ENCODE data around the gene CCDC30. TPM values are rescaled to one million over a fixed set of nuclear protein-coding genes. Genes with fewer than 3 reads are reported as not detected.

The CCDC30 gene
- total and polyA plus RNA-seq, 10 of the 15 experiments (the other 5 are each of a cell fraction or from before 2014, with no cell fraction given): 0.46 to 1.8 (median 1.0) TPM

DNA sequence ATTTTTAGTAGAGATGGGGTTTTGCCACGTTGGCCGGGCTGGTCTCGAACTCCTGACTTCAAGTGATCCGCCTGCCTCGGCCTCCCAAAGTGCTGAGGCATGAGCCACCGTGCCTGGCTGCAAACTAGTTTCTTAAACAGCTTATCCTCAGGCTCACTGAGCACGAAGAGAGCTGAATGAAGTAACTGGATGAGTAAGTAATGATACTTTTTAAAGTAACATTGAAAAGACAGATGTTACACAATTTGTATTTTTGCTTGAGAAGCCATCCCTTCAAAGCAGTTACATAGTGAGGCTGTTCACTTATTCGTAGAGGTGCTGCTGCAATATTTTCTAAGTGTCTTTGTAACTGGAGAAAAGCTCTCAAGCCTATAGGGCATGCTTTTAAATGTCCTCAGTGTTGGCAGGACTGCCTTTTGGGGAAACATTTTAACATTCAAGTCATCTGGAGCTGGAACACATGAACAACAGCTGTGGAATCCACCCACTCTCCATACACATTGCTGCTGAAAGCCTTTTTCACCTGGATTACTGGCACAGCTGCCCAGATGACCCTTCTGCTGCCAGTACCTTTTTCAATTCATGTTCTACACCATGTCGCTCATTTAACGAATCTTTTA, 216.4 kb downstream of the CCDC30 start:
- Histone ChIP-seq H2AFZ (ENCODE audit: control insufficient read depth, low read depth, low read length) (no peak overlapping the region), H3K27ac (ENCODE audit: control insufficient read depth, insufficient read depth) (no peak overlapping the region), H3K9me3 (replicated peaks; ENCODE audit: control insufficient read depth, insufficient read depth, low read length) (no peaks in the 10 kb centered on the region), H3K79me2 (ENCODE audit: control insufficient read depth, insufficient read depth, low read length) (peaks cover 40% of the 10 kb centered on the region), H3K9ac (ENCODE audit: control insufficient read depth, insufficient read depth, low read length) (no peak overlapping the region), H3K4me2 (ENCODE audit: control insufficient read depth, insufficient read depth) (peak overlapping the region; percentile 90; the same call in 1 of the 2 replicates), H3K27me3 (replicated peaks in 1 of 2; ENCODE audit: control insufficient read depth in 2 of 2, insufficient read depth in 2 of 2, low read length in 1 of 2) (no peaks in the 10 kb centered on the region), H3K4me1 (ENCODE audit: control insufficient read depth, insufficient read depth, low read length) (peaks cover 4% of the 10 kb centered on the region; the same call in 1 of the 2 replicates), H3K4me3 (no peak overlapping the region), H4K20me1 (ENCODE audit: control insufficient read depth, insufficient read depth) (peaks cover 3% of the 10 kb centered on the region), H3K36me3 (ENCODE audit: control insufficient read depth in 2 of 2, insufficient read depth in 2 of 2, low read length in 1 of 2) (peaks cover 3 to 9% of the 10 kb centered on the region in 2 experiments)
- ChIA-PET CTCF (interaction anchor here (1.2 to 1.5 kb wide), 3 partner anchors 58 to 338 kb away, joined by 3 to 5 read pairs (median 3); no protein-coding TSS in a partner anchor), RAD21 (ENCODE audit: unreplicated experiment) (interaction anchor here (1.0 to 4.3 kb wide), 2 partner anchors 12 to 101 kb away, joined by 3 to 24 read pairs; no protein-coding TSS in a partner anchor), SMC1A (ENCODE audit: uncharacterized antibody, unreplicated experiment) (interaction anchor here (1.3 to 1.4 kb wide), 3 partner anchors 11 to 38 kb away, joined by 3 to 8 read pairs (median 5); partner anchors contain the start of gene PPIH), POLR2A (interaction anchor here (1.5 kb wide), 2 partner anchors 13 to 22 kb away, joined by 4 to 7 read pairs; partner anchors contain the start of gene PPIH)
- DNase-seq (ENCODE audit: low read depth, low spot score) (no peak), ATAC-seq (no peak), FAIRE-seq (no peak)
- no peak for TF ChIP-seq MYC (IDR thresholded peaks at IDR 0.05; ENCODE audit: insufficient read depth, insufficient read length, insufficient replicate concordance, low read length, severe bottlenecking)
- no peak for TF ChIP-seq SMAD5 (IDR thresholded peaks at IDR 0.05; ENCODE audit: low read depth)
- TF ChIP-seq ZBED1 (IDR thresholded peaks at IDR 0.05; ENCODE audit: borderline replicate concordance): no peak
- TF ChIP-seq MTA3 (IDR thresholded peaks at IDR 0.05; ENCODE audit: borderline replicate concordance, low read length): no peak
- intact Hi-C loops (cut with micrococcal nuclease; ENCODE audit: unreplicated experiment) (no loop called here), in situ Hi-C loops (cut with MboI) (no loop called here)
- WGBS (ENCODE audit: insufficient coverage, insufficient replicate concordance, low lambda C conversion rate, missing lambda C conversion rate): 77% methylated on average over 10 of the region's 10 CpGs
- BruUV-seq (replicated peaks): no TSS peak

DNA sequence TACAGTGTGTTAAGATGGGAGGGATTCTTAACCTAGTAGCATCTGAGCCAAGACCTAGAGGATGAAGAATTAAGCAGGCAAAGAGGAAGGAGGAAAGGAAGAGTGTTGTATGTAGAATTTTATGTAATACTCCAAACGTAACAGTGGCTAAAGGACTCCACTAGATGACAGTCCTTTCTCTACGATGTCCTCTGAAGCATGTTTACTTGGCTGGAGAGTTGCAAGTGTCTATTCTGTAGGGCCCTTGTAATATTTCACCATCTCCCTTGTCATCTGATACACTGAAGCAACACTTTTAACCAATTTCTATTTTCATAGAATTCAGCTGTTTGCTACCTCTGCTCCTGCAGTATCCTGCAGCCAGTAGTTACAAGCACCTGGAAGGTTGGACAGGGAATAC, 217.0 kb downstream of the CCDC30 start:
- peak overlapping the region; percentile 90 for H3K4me2 ChIP-seq (ENCODE audit: control insufficient read depth, insufficient read depth)
- no TSS peak for BruUV-seq (replicated peaks)
- no peak for TF ChIP-seq POLR2A (IDR thresholded peaks at IDR 0.05; ENCODE audit: low read depth, low read length)
- no peak for TF ChIP-seq MTA3 (IDR thresholded peaks at IDR 0.05; ENCODE audit: borderline replicate concordance, low read length)
- no peak for TF ChIP-seq ETV6 (conservative IDR thresholded peaks at IDR 0.05 in 1 of 2, IDR thresholded peaks at IDR 0.05 in 1 of 2; ENCODE audit: borderline replicate concordance in 1 of 2, low read depth in 1 of 2)
- no peak for TF ChIP-seq TCF3 (IDR thresholded peaks at IDR 0.05; ENCODE audit: borderline replicate concordance, insufficient read depth, low read depth, low read length)
- TF ChIP-seq CBX5 (IDR thresholded peaks at IDR 0.05; ENCODE audit: low read depth): no peak
- TF ChIP-seq, protein P1, sequence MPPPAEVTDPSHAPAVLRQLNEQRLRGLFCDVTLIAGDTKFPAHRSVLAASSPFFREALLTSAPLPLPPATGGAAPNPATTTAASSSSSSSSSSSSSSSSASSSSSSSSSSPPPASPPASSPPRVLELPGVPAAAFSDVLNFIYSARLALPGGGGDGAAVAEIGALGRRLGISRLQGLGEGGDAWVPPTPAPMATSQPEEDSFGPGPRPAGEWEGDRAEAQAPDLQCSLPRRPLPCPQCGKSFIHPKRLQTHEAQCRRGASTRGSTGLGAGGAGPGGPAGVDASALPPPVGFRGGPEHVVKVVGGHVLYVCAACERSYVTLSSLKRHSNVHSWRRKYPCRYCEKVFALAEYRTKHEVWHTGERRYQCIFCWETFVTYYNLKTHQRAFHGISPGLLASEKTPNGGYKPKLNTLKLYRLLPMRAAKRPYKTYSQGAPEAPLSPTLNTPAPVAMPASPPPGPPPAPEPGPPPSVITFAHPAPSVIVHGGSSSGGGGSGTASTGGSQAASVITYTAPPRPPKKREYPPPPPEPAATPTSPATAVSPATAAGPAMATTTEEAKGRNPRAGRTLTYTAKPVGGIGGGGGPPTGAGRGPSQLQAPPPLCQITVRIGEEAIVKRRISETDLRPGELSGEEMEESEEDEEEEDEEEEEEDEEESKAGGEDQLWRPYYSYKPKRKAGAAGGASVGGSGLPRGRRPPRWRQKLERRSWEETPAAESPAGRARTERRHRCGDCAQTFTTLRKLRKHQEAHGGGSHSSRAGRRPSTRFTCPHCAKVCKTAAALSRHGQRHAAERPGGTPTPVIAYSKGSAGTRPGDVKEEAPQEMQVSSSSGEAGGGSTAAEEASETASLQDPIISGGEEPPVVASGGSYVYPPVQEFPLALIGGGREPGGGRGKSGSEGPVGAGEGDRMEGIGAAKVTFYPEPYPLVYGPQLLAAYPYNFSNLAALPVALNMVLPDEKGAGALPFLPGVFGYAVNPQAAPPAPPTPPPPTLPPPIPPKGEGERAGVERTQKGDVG (CRISPR knock-in tag; IDR thresholded peaks at IDR 0.05): no peak
- no peak for TF ChIP-seq CHD1 (IDR thresholded peaks at IDR 0.05; ENCODE audit: low read depth, low read length)
- TF ChIP-seq KAT2A (conservative IDR thresholded peaks at IDR 0.05; ENCODE audit: control insufficient read depth, low read depth, low read length): no peak
- TF ChIP-seq NR2C1 (IDR thresholded peaks at IDR 0.05): no peak
- no peak for TF ChIP-seq KDM1A (IDR thresholded peaks at IDR 0.05; ENCODE audit: borderline replicate concordance)

More for the DNA sequence above, 217.0 kb downstream of the CCDC30 start:
- DNase-seq (ENCODE audit: low read depth, low spot score) (no peak), FAIRE-seq (no peak), ATAC-seq (no peak)
- Histone ChIP-seq H3K27me3 (replicated peaks in 1 of 2; ENCODE audit: control insufficient read depth in 2 of 2, insufficient read depth in 2 of 2, low read length in 1 of 2) (no peaks in the 10 kb centered on the region), H3K9ac (ENCODE audit: control insufficient read depth, insufficient read depth, low read length) (no peak overlapping the region), H3K27ac (ENCODE audit: control insufficient read depth, insufficient read depth) (no peak overlapping the region), H4K20me1 (ENCODE audit: control insufficient read depth, insufficient read depth) (peaks cover 3% of the 10 kb centered on the region), H3K79me2 (ENCODE audit: control insufficient read depth, insufficient read depth, low read length) (peaks cover 46% of the 10 kb centered on the region), H3K4me3 (peak overlapping the region; percentile 78; the same call in 1 of the 2 replicates), H3K9me3 (replicated peaks; ENCODE audit: control insufficient read depth, insufficient read depth, low read length) (no peaks in the 10 kb centered on the region), H3K4me1 (ENCODE audit: control insufficient read depth, insufficient read depth, low read length) (peaks cover 7% of the 10 kb centered on the region; the same call in 1 of the 2 replicates), H3K36me3 (ENCODE audit: control insufficient read depth in 2 of 2, insufficient read depth in 2 of 2, low read length in 1 of 2) (peaks cover 2 to 14% of the 10 kb centered on the region in 2 experiments), H2AFZ (ENCODE audit: control insufficient read depth, low read depth, low read length) (no peak overlapping the region)
- SMC1A ChIA-PET (ENCODE audit: uncharacterized antibody, unreplicated experiment): interaction anchor here (0.8 to 1.4 kb wide), 3 partner anchors 10 to 400 kb away, joined by 3 to 8 read pairs (median 3); no protein-coding TSS in a partner anchor
- WGBS (ENCODE audit: insufficient coverage, insufficient replicate concordance, low lambda C conversion rate, missing lambda C conversion rate): 100% methylated on average over 2 of the region's 2 CpGs
- RAD21 ChIA-PET (ENCODE audit: unreplicated experiment): interaction anchor here (2.1 to 4.3 kb wide), 3 partner anchors 12 to 393 kb away, joined by 8 to 24 read pairs (median 15); partner anchors contain the start of genes C1orf50 and P3H1
- CTCF ChIA-PET: interaction anchor here (1.2 to 2.1 kb wide), 3 partner anchors 10 to 233 kb away, joined by 3 to 11 read pairs (median 5); no protein-coding TSS in a partner anchor
- intact Hi-C loops (cut with micrococcal nuclease; ENCODE audit: unreplicated experiment) (loop anchor here (5.0 kb wide), 4 partner anchors 87 to 277 kb away; partner anchors contain the start of genes C1orf50, CCDC30, P3H1 and SLC2A1), in situ Hi-C loops (cut with MboI) (no loop called here)
- POLR2A ChIA-PET: interaction anchor here (1.0 to 2.2 kb wide), 5 partner anchors 8 to 137 kb away, joined by 3 to 7 read pairs (median 6); partner anchors contain the start of genes ERMAP, PPIH and SVBP

Measured in GM12878 (cell line).